Smooth muscle cell (in vitro differentiated cells): Measurements from ENCODE around the gene DNMT3B. TPM values are rescaled to one million over a fixed set of nuclear protein-coding genes. Genes with fewer than 3 reads are reported as not detected.

Experiments used
- DNase-seq: peaks from one replicate; lab custom pipeline; 2025; ENCODE audit not compliant: unreplicated experiment; lab: John Stamatoyannopoulos, UW
- H2AFZ ChIP-seq: fragments of 200-600 bp; sonication (generic); 2 replicates; pipeline ENCODE4 v1.6.0; 2016; ENCODE audit warnings: antibody characterized with exemption, low read depth, mild to moderate bottlenecking
- H3F3A ChIP-seq: fragments of 200-600 bp; sonication (generic); 2 replicates; pipeline ENCODE4 v1.6.0; 2017; ENCODE audit warnings: antibody characterized with exemption, low read depth
- H3K27ac ChIP-seq: fragments of 200-600 bp; sonication (generic); 2 replicates; pipeline ENCODE4 v1.5.1; 2016; ENCODE audit warnings: low read depth, mild to moderate bottlenecking
- H3K27me3 ChIP-seq: fragments of 200-600 bp; sonication (generic); 2 replicates; pipeline ENCODE4 v1.6.1; 2016; ENCODE audit warnings: low read depth, mild to moderate bottlenecking
- H3K36me3 ChIP-seq: fragments of 200-600 bp; sonication (generic); 2 replicates; pipeline ENCODE4 v1.5.1; 2016; ENCODE audit warnings: low read depth
- H3K4me1 ChIP-seq: fragments of 200-600 bp; sonication (generic); 2 replicates; pipeline ENCODE4 v1.5.1; 2016; ENCODE audit warnings: low read depth
- H3K4me2 ChIP-seq: fragments of 200-600 bp; sonication (generic); 2 replicates; pipeline ENCODE4 v1.6.0; 2016; ENCODE audit warnings: mild to moderate bottlenecking
- H3K4me3 ChIP-seq: fragments of 200-600 bp; sonication (generic); 2 replicates; pipeline ENCODE4 v1.5.1; 2016; ENCODE audit warnings: mild to moderate bottlenecking
- H3K79me2 ChIP-seq: fragments of 200-600 bp; sonication (generic); 2 replicates; pipeline ENCODE4 v1.6.0; 2016; ENCODE audit warnings: low read depth, mild to moderate bottlenecking
- H3K9ac ChIP-seq: fragments of 200-600 bp; sonication (generic); 2 replicates; pipeline ENCODE4 v1.6.0; 2016; ENCODE audit warnings: low read depth
- H3K9me3 ChIP-seq: fragments of 200-600 bp; sonication (generic); replicated peaks from 2 replicates; pipeline ENCODE4 v1.5.1; 2016; ENCODE audit warnings: low read depth
- H4K20me1 ChIP-seq: fragments of 200-600 bp; sonication (generic); 2 replicates; pipeline ENCODE4 v1.6.0; 2016; ENCODE audit warnings: low read depth
- CTCF ChIP-seq: fragments of 200-600 bp; sonication (generic); IDR thresholded peaks from 2 replicates; pipeline ENCODE4 v1.5.1; 2017; ENCODE audit warnings: borderline replicate concordance, mild to moderate bottlenecking, antibody characterized with exemption; ENCODE audit not compliant: insufficient read depth, poor library complexity, severe bottlenecking
- WGBS: methylation state at CpG from one replicate; pipeline ENCODE4 v1.1.7; 2016; ENCODE audit warnings: low lambda C conversion rate; 5-methylcytosine and 5-hydroxymethylcytosine counted together
- polyA plus RNA-seq: library from polyadenylated mRNA; unstranded; fragments of >200 nt; fragmentation: Nextera tagmentation; extraction: Ambion mirVana; gene quantifications from 2 replicates; pipeline ENCODE4 v1.2.1, GENCODE V29; 2016
- total RNA-seq: library from RNA; depleted of rRNA; stranded (reverse); fragments of >200 nt; gene quantifications from 2 replicates; pipeline ENCODE4 v1.2.3, GENCODE V29; 2014

The DNMT3B gene
- total and polyA plus RNA-seq, 2 experiments from 2014 or later = 0.79 to 2.9 TPM

- no peaks in the 10 kb centered on the region for H3K36me3 ChIP-seq
- DNase-seq = no peak
- H3F3A ChIP-seq = no peaks in the 10 kb centered on the region
Measured at GRCh38 chr20:32787168-32787567, 25.0 kb downstream of the DNMT3B start.

DNA sequence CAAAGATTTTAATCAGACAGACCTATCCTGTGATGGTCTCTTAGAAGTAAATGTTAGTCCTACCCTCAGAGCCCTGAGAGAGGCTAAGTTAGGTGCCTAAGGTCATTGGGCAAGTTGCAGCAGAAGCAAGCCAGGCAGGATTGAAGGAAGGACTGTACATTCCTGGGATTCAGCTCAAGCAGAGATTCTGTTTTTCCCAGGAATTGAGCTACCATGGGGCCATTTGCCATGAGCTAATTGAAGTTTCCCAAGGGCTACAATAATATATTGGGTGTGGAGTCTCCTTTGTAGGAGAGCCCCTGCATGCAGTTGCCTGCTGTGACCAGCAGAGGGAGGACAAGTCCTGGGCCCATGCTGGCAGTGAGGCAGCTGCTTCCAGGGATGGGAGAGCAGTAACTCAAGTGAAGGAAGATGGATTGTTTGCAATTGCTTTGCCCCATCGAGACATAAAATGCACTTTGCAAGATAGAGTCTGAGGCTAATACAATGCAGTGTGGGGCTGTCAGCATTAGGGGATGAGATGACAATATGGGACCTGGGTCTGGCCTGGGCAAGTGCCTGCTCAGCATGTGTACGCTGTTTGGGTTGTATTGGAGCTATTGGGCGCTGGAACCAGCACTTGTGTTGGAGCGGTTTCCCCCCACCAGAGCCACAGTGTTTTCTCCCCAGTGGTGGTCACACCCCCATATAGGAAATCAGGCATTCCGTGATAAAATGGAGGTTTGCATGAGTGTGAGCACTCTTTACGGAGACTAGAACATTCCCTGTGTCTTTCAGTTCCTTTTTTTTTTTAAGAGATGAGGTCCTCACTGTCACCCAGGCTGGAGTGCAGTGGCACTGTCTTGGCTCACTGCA is 27.9 kb downstream of the DNMT3B start:
- Histone ChIP-seq H2AFZ (no peak overlapping the region), H3K4me1 (peaks cover 5% of the 10 kb centered on the region), H3F3A (no peaks in the 10 kb centered on the region), H3K79me2 (no peaks in the 10 kb centered on the region), H3K27me3 (no peaks in the 10 kb centered on the region), H3K27ac (no peak overlapping the region), H3K9me3 (no peaks in the 10 kb centered on the region), H3K36me3 (no peaks in the 10 kb centered on the region), H4K20me1 (no peaks in the 10 kb centered on the region), H3K4me2 (no peak overlapping the region), H3K9ac (no peak overlapping the region), H3K4me3 (no peak overlapping the region)
- WGBS = 91% methylated on average over 6 of the region's 6 CpGs
- DNase-seq = peak; percentile 13
- TF ChIP-seq CTCF = peak; percentile 100

More at GRCh38 chr20:32787168-32787567, 25.0 kb downstream of the DNMT3B start:
- Histone ChIP-seq H3K4me1 (no peaks in the 10 kb centered on the region), H3K9ac (no peak overlapping the region), H3K4me3 (no peak overlapping the region), H4K20me1 (no peaks in the 10 kb centered on the region), H3K27me3 (no peaks in the 10 kb centered on the region), H2AFZ (no peak overlapping the region), H3K4me2 (no peak overlapping the region), H3K9me3 (no peaks in the 10 kb centered on the region), H3K27ac (no peak overlapping the region), H3K79me2 (no peaks in the 10 kb centered on the region)
- 97% methylated on average over 16 of the region's 16 CpGs for WGBS
- no peak for TF ChIP-seq CTCF

DNA sequence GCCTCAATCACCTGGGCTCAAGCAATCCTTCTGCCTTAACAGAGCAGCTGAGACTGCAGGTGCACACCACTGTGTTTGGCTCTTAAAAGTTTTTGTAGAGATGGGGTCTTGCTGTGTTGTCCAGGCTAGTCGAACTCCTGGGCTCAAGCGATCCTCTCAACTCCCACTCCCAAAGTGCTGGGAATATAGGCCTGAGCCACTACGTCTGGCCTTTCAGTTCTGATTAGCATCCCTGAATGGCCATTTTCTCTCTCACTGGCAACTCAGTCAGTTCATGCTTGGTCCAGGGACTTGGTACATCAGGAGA is 28.5 kb downstream of the DNMT3B start:
- 99% methylated on average over 3 of the region's 3 CpGs for WGBS
- DNase-seq = no peak
- H3K4me2 ChIP-seq = no peak overlapping the region
- H3K27me3 ChIP-seq = no peaks in the 10 kb centered on the region
- H4K20me1 ChIP-seq = no peaks in the 10 kb centered on the region
- TF ChIP-seq CTCF = no peak
- no peaks in the 10 kb centered on the region for H3K36me3 ChIP-seq
- no peak overlapping the region for H3K9ac ChIP-seq
- no peaks in the 10 kb centered on the region for H3K9me3 ChIP-seq
- H3F3A ChIP-seq = no peaks in the 10 kb centered on the region
- H3K4me3 ChIP-seq = no peak overlapping the region
- no peaks in the 10 kb centered on the region for H3K79me2 ChIP-seq
- no peak overlapping the region for H2AFZ ChIP-seq
- peaks cover 5% of the 10 kb centered on the region for H3K4me1 ChIP-seq
- H3K27ac ChIP-seq = no peak overlapping the region

GRCh38 chr20:32792316-32792715 is 30.1 kb downstream of the DNMT3B start:
- Histone ChIP-seq H2AFZ (no peak overlapping the region), H3K27me3 (no peaks in the 10 kb centered on the region), H3K9ac (no peak overlapping the region), H3K4me2 (peak overlapping the region; percentile 58), H3F3A (no peaks in the 10 kb centered on the region), H4K20me1 (no peaks in the 10 kb centered on the region), H3K27ac (no peak overlapping the region), H3K79me2 (no peaks in the 10 kb centered on the region), H3K9me3 (no peaks in the 10 kb centered on the region), H3K4me3 (no peak overlapping the region), H3K4me1 (peaks cover 5% of the 10 kb centered on the region), H3K36me3 (no peaks in the 10 kb centered on the region)
- 22% methylated on average over 3 of the region's 3 CpGs for WGBS
- TF ChIP-seq CTCF = no peak
- DNase-seq = no peak
